HT-29 (cell line): ENCODE measurements around the gene PAIP1. TPM values are rescaled to one million over a fixed set of nuclear protein-coding genes. Genes with fewer than 3 reads are reported as not detected.
A peak's percentile ranks its signal among the peaks of the same experiment; 100 is the strongest.
"Not testable (repeated sequence)": the region's sequence is repeated elsewhere in the genome, so short reads cannot be mapped to it uniquely, and the experiment has no call there.

Experiments used
- DNase-seq: peaks from one replicate; pipeline ENCODE4 v3.0.0-alpha.2; 2015; ENCODE audit warnings: low spot score
- total RNA-seq: library from RNA; depleted of rRNA; stranded (reverse); fragments of >200 nt; shearing (Covaris generic); gene quantifications from 2 replicates; pipeline ENCODE4 v1.2.3, GENCODE V29; 2014

Gene PAIP1
- total RNA-seq, 1 experiment from 2014 or later = 77.0 TPM

- no peak for DNase-seq
Measured at GRCh38 chr5:43571237-43571636, 14.4 kb upstream of the PAIP1 start.

DNA sequence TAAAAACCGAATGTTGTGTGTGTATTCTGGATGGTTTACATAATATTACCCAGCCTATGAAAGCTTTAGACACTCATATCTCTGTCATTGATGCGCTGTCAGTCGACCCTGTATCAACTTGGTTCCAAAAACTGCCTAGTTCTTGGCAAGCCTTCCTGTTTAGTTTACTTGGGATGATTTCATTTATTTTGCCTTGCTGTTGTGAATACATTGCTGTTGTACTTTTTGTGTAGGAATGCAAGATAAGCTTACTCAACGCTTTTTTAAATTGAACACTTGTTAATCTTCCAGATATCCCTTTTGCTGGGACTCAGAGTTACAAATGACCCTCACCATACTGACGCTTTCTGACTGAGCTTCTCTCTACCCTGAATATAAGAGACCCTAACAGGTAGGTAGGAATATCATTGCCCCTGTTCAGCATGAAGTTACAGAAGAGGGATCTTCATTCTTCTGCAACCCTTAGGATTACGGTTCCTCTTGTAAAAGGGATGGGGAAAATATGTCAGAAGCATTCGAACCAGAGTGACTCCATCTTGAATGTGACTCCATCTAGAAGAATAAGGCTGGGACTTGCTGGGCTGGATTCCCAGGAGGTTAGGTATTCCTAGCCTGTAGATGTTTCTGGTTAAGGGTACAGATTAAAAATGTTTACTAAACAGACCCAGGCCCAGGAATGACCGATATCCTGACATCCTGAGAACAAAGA lies 13.7 kb upstream of the PAIP1 start:
- DNase-seq = no peak

GRCh38 chr5:43569236-43569746 lies 12.4 kb upstream of the PAIP1 start:
- no peak for DNase-seq

GRCh38 chr5:43567967-43568366 lies 11.1 kb upstream of the PAIP1 start:
- no peak for DNase-seq

DNA sequence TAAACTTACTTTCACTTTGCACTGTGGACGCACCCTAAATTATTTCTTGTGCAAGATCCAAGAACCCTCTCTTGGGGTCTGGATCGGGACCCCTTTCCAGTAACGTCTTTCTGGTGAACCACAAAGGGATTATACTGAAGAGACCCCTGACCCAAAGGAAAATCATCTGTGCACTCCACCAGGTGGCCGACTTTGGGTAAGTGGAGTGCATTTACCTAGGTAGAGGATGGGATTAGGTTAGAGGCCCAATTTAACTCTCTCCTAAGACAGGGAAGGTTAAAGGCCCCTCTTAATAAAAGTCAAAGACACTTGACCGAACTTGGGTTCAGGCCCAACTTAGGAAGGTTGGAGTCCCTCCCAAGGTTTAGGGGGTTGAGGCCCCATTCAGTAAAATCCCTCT lies 8.2 kb upstream of the PAIP1 start:
- no peak for DNase-seq

GRCh38 chr5:43564289-43564850 lies 7.5 kb upstream of the PAIP1 start:
- DNase-seq = no peak

- DNase-seq = no peak
Measured at GRCh38 chr5:43563321-43563720, 6.4 kb upstream of the PAIP1 start.

DNA sequence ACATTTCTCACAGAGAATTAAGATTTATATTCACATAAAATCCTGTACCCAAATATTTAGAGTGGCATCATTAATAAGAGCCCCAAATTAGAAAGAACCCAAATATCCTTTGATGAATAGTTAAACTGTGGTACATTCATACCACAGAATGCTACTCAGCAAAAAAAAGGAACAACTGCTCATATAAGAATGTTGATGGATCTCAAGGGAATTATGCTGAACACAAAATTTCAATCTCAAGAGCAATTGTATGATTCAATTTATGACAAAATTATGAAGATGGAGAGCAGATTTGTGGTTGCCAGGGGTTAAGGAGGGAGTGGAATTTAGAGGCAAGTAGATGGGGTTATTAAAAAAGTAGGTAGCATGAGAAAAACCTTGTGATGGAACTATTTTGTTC lies 4.5 kb upstream of the PAIP1 start:
- no peak for DNase-seq

GRCh38 chr5:43560128-43560527 lies 3.3 kb upstream of the PAIP1 start:
- DNase-seq = no peak

- not testable (repeated sequence) for DNase-seq
Measured at GRCh38 chr5:43556607-43556856, 345 bp downstream of the PAIP1 start.

DNA sequence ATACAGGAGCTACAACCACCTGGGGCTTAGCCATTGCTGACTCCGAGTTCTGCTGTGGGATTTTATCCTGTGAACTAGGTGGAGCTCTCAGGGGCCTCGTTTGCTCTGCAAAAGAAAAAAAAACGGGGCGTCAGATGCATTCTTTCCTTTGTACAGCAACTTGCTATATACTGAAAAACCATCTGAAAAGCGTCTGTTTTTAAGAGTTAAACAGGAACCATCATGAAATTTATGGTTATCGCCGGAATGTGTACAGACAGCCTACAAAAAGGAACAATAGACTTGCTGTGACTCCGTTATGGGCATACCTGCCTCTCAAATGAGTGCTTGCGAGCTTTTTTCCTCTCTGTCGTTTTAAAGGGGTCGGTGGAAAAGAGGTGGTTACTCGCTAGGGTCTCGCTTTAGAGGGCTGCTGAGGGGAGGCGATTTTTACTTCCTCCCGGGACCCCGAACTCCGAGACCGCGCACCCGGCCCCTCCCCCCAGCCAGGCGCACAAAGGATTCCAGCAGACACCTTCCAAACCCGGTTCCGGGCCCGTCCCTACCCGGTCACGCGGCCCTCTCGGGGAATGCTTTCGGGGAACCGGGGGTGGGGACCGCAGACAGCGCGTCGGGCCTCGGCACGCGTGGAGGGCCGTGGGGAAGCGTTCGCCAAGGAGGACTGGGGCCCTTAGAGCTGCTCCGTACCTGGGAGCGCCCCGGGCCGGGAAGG lies 826 bp downstream of the PAIP1 start:
- peak; percentile 71 for DNase-seq

DNA sequence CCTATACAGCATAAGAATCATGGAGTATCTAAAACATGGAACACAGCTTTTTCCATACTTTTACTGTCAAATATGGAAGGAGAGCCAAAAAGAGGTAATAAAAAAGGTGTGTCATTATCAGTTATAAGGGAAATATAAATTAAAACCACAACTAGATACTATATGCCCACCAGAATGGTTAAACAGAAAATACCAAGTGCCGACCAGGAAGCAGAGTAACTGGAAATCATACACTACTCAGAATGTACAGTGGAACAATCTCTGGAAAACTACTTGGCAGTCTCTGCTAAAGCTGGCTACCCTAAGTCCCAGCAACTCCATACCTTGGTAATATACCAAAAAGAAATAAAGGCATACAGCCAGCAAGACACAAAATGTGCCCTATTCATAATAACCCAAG lies 2.4 kb downstream of the PAIP1 start:
- DNase-seq = no peak

DNA sequence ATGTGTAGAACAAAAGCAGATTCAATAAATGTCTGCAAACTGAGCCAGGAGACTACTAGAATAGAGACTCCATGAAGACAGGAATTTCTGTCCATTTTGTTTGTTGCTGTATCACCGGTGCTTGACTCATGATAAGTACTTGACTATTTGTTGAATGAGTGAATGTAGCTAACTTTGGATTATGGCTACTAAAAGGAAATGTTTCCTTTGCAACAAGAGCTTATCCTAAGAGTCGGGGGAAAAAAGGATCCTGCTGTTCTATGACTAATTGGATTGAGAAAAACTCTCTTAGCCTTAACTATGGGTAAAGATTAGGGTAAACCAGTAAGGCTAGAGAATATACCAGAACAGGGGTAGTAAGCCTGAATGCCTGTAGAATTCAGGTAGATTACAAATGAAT lies 3.5 kb downstream of the PAIP1 start:
- DNase-seq = no peak

GRCh38 chr5:43551731-43552130 lies 5.1 kb downstream of the PAIP1 start:
- DNase-seq = no peak

DNA sequence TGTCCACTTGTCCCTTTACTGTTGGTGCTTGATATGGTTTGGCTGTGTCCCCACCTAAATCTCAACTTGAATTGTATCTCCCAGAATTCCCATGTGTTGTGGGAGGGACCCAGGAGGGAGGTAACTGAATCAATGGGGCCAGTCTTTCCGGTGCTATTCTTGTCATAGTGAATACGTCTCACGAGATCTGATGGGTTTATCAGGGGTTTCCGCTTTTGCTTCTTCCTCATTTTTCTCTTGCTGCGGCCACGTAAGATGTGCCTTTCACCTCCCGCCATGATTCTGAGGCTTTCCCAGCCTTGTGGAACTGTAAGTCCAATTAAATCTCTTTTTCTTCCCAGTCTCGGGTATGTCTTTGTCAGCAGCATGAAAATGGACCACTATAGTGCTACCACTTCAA lies 7.6 kb downstream of the PAIP1 start:
- DNase-seq = not testable (repeated sequence)

- DNase-seq = no peak
Measured at GRCh38 chr5:43548358-43548757, 8.5 kb downstream of the PAIP1 start.

DNA sequence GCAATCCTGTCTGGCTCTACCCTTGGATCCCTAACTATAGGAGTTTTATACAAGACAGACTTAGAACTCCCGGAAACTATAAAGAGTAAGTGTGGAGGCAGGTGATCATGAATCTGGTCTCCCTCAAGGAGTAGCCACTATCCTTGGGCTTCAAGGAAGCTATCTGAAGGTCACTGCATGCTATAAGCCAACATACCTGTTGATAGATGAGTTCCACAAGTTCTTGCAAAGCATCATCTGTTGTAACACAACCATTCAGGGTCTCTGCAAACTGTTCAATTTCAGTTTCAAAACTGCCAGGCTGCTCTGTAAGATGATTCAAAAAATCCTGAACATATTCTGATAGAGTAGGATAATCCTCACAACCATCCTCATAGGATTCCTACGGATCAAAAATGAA lies 9.3 kb downstream of the PAIP1 start:
- DNase-seq = no peak

- DNase-seq = no peak
Measured at GRCh38 chr5:43543434-43543833, 13.4 kb downstream of the PAIP1 start.

DNA sequence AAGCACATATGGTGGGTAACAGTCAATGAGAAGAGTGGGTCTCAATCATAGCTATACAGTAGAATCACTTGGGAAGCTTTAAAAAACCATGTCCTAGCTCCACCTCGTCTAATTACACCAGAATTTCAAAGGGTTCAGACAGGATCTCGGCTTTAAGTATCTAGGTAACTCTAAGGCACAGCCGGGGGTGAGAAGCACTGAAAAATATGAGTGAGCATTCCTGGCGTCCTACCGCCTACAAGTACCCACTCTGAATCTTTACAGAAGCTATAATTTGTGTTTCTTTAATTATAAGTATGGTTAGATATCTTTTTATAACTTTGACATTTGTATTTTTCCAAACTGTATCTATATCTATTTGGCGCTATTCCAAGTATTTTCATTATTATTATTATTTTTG lies 16.1 kb downstream of the PAIP1 start:
- no peak for DNase-seq

DNA sequence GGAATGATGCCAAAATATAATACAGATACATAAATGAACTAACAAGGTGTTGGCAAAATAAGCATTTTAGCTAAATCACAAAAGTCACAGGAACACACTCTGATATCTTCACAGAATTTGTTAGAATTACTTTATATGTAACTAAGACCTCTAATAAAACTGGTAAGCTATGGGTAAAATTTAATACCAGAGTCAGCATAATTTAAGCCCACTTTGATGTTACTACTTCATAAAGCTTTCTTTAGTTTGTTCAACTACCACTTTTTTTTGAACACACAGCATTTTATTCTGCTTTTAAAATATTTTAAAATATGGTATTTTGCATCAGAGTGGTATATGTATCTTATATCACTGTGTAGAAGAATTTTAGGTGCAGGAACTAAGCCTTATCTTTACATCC lies 19.9 kb downstream of the PAIP1 start:
- no peak for DNase-seq

- DNase-seq = no peak
Measured at GRCh38 chr5:43533646-43534045, 23.2 kb downstream of the PAIP1 start.

DNA sequence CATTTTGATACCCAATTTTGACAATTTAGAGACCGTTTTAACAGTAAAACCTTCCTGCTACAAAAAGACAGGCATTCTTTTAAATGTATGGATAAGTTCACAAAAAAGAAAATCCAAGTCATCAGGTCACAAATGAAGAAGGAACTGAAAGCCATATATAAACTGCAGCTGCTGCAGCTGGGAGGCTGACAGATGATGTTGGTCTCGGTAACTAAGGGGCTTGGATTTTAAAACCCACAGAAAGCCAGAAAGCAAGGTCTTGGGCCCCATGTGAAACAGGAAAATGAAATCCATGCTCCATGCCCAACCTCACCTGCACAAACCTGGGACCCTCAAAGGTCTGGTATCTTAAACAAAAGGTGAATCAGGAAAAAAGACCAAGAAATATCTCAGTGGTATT lies 26.2 kb downstream of the PAIP1 start:
- no peak for DNase-seq

DNA sequence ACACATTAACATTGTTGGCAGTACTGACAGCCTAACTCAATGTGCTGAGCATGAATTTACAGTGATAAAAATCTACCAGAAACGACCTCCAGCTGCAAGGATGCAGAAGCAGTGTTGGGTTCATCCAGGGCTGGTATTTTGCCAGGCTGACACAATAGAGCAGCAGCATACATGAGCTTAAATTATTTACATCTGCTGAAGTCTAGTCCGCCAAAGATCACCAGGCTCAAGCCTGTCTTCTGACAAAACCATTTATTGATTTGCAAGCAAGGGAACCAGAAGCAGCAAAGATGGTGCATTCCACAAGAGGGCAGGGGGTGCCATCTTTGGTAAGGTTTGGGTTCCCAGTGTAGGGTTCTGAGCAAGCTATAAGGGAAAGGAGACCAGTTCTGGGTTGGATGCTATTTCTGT lies 33.2 kb downstream of the PAIP1 start:
- DNase-seq = no peak
